Hematopoietic multipotent progenitor cell treated with erythropoietin and hydrocortisone succinate and interleukin-3 and kit ligand, for 15 days (in vitro differentiated cells): ENCODE measurements around the gene PITX2.
"Not testable (repeated sequence)": the region's sequence is repeated elsewhere in the genome, so short reads cannot be mapped to it uniquely, and the experiment has no call there.

Experiments used
- DNase-seq: peaks from one replicate; pipeline ENCODE4 v3.0.0-alpha.2; 2015; ENCODE audit warnings: low spot score

Gene PITX2

DNA sequence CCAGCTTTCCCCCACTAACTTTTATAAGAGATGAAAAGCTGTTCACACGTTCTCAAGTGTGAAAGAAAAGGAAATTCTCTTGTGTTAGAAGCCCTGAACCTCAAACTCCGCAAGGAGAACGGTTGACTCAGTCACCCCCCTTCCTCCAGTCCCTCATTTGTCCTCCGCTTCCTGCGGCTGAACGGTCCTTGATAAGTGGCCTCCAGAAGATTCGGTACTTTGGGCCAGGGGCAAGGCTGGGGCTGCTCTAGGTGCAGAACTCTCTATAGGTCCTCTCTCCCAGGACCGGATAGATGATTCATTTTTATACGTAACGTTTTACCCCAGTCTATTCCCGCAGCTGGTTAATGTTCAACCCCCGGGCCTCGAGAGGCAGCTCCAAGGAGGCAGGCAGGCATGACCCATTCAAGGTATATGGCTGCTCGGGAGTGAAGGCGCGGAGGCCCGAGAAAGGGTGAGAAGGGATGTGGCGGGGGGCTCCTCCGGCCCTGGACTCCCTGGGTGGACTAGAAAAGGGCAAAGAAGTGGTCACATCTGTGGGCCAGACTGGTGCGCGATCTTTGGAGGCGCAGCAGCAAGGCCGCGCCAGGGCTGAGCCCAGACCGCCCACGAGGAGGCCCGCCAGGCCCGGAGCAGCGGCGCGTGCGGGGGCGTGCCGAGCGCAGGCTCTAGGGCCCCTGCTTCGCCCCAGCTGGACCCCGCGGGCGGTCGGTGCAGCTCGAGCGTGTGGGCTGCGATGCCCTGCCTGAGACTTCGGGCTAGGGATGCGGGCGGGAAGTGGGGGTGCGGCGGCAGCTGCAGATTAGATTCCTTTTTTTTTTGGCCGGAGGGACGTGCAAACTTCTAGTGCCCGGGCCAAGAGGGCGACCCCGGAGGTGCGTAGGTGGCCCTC, 11.7 kb downstream of the PITX2 start:
- no peak for DNase-seq

DNA sequence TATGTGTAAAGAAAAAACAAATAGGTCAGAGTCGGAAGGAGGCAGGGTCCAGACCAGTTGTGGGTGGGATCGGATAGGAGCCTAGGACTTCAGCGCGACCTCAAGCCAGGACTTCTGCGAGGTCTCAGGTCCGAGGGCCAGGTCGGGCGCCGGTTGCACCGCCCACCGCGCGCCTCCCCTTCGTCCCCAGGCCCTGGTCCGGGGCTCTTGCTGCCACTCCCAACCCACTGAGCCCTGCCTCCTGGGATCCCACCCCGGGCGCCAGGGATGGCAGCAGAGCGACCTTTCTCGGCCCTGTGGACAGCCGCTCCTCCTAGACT, 12.3 kb downstream of the PITX2 start:
- no peak for DNase-seq

DNA sequence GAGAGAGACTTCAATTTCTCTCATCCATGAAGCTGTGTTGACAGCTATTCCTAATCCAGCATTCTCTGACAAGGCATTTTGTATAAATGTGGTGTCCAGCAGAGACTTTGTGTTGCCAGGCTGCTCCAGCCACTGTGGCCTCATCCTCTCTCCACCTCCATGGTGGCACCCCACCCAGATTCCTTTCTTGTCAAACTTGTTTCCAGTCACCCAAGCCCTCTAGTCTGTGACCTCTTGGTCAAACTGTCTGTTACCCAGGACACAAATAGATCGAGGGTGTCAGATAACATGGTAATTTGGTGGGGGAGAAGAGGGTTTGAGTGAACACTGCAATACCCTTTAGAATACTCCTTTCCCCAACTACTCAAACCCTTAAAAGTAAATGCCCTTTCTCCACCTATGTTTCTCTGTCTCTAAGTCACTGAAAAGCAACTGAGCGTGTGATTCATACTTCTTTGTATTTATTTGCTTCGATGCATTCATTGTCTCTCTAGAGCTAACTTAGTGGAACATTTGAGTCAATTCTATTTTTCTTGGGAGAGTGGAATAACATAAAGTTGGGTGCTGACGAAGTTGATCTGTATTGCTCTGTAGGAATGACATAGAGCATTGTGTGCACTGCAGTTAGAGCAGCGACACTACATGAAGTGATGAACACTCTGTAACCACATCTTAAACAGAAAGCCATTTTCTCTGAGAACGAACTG, 13.7 kb downstream of the PITX2 start:
- DNase-seq: no peak

DNA sequence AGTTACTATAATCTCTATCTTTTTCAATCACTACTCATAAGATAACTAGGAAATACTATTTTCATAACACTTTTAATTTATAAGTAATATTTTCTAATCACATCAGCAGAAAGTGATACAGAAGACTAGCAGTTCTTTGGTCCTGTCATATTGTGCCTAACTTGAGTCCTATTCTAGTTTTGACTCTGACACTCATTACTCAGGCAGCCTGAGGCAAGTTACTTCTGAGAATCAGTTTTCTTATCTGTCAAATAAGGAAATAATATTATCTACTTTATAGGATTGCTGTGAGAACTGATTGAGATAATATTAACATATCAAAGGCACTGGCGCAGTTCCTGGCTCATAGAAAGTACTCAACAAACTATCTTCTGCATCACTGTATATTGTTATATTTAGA, 17.8 kb downstream of the PITX2 start:
- no peak for DNase-seq

DNA sequence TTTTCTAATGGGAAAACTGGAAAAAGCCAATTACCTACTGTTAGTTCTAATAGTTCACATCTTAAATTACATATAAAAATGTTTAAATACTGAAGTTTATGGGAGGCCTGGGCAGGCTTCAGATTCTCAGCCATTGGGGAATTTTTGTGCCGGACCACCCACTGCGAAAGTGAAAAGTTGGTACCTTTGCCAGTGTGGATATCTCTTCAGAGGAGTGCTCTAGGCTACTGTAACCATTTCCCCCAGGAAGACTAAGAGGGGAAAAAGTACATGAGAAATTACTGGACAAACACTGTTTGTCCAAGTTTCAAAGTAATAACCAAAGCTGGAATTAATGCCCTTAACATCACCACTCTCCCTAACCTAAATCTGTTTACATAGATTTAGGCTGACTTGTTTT, 20.8 kb downstream of the PITX2 start:
- no peak for DNase-seq

DNA sequence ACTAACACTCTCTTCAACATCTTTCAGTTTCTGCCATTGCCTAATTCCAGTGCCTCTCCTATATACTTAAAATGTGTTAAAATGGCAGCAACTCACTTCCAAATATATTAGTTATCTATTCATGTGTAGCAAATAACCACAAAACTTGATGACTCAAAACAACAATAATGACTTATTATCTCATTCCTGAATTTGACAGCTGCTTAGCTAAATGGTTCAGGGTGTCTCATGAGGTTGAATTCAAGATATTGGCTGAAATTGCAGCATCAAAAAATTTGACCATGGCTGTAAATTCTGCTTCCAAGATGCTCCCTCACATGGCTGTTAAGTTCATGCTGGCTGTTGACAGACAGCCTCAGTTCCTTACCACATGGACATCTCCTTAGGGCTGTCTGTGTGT, 25.3 kb downstream of the PITX2 start:
- no peak for DNase-seq

DNA sequence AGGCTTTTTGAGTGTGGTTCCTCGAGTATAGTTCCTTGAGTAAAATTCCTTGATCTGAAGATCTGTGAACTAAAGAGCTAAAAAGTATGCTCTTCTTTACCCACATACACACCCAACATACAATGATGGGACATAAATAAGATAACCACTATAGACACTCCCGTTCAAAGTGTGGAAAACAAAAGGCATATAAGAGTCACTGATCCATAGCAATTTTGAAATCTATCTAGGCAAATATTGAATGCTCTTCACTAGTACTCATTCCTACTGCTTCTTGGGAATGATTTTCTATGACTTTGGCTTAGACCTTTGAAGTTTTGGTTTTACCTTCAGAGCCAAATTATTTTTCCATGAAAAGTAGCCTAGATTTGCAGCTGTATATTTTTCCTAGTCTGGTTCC, 26.4 kb downstream of the PITX2 start:
- DNase-seq: no peak

DNA sequence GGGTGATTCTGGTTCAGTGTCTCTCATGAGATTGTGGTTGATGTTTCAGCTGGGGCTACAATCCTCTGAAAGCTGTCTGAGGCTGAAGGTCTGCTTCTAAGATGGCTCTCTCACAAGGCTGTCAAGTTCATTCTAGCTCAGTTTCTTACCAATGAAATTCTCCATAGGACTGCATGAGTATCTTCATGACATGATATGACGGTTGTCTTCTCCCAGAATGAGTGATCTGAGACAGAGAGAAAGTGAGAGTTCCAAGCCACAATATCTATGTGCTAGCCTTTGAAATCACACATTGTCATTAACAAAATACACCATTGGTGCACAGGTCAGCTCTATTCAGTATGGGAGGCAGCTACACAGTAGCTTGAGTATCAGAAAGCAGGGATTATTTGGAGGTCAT, 27.3 kb downstream of the PITX2 start:
- DNase-seq: no peak

DNA sequence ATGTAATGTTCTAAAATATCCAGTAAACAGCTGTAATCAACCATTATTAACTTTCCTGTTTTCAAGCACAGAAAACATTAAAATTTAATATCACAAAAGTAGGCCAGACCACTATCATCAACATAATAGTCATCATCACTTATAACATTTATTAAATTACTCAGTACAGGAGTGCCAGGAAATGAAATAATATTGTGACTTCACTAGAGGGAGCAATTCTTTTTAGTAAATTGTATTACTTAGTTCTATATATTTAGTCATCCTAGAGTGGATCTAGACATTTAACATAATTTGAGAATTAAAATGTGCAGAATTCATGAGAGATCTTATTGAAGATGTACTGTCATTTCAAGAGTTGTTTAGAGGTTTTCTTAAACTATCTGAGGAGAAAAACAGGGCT, 33.6 kb downstream of the PITX2 start:
- no peak for DNase-seq

DNA sequence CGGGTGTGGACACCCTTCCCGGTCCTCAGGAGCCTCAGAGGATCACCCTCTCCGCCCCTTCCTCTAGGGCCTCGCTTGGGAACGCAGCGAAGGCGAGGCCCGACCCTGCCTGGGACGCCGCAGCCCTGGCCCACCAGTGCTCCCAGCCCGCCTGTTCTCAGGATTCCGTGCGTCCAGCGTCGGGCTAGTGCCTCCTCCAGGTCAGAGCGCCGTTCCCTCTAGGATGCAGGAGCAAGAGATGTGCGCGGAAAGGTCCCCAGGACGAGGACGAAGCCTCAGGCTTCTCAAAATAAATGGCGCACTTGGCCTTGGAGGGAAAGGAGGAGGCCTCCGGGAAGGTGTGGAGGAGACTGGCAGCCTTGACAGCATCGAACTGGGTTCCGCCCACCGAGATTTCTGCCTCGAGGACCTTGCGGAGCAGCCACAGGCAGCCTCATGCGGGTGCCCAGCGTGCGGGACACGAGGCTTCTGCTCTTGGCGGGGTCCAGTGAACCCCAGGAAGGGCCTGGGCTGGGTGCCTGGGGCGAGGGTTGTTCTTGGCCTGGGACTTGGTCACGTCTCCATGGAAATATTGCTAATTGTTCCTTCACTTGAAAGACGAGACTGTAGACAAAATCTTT, 35.1 kb downstream of the PITX2 start:
- no peak for DNase-seq

DNA sequence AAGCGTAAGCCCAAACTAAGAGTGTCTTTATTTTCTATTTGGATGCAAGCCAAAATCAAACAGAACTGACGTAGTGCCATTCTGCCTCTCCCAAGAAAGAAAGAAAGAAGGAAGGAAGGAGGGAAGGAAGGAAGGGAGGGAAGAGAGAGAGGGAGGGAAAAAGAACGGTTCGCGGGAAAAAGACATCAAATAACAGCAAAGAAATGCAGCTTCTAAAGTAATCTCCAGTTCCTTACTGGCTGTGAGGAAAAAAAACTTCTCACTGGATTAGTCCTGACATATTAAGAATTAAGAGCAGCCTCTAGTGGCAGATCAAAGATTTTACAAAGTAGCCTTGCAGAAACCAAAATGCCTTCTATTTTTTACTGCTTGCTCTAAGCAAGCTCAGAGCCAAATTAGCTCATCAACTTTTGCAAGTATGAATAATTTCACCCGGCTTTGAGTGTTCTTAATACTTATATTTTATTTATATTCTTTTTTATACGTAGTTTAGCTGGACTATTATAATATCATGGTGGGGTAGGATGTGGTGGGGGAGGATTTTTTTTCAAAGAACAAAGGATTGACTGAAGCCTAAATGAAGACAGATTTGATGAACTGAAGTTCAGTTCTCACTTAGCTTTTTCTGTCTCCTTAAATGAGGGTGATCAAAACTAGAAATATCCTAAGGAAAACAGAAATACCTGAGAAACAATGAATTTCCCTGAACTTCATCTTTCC, 36.6 kb downstream of the PITX2 start:
- no peak for DNase-seq

DNA sequence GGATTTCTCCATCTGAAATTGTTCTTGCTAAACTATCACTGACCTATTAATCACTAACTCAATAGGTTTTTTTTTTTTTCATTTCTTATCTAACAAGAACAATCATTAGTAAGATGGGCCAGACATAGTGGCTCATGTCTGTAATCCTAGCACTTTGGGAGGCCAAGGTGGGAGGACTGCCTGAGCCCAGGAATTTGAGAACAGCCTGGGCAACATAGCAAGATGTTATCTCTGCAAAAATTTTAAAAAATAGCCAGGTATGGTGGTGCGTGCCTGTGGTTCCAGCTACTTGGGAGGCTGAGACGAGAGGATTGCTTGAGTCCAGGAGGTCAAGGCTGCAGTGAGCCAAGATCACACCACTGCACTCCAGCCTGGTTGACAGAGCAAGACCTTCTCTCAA, 46.2 kb downstream of the PITX2 start:
- not testable (repeated sequence) for DNase-seq
